ENCODE results near the gene NRG2.

NRG2 gene

DNA sequence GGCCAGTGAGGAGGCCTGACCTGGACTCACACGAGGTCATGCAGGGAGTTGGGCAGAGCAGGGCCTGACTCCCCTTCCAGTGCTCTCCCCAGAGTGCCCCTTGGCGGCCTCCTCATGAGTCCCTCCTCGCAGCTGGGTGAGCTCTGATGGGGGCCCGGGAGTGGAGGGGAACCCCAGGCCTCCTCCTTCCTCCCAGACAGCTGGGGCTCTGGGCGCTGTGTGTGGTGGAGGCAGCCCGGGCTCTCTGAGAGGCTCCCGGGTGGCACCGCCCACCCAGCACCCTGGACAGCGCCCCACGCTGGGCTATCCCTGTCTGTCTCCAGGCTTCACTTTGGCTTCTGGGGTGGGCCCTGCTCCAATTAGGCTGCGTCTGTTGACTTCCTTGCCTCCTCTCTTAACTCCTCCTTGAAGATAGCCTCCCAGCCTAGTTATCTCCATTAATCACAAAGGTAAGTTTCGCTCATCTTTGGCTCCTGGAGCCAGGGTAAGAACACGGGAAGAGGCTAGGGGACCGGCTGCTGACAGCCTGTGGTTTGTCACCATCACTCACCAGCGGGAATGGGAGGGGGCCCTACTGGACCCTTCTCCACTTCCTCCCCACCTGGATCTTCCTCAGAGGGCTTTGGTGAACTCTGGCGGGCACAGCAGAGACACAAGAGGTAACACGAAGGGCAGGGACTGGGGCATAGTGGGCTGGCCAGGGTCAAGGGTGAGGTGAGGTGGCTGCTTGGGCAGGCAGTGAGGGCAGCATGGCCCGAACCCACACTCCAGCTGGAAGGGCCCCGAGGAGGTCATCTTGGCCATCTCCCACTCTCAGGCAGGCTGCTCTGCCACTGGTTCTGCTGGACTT lies 234.4 kb downstream of the NRG2 start:
- no peak for DNase-seq

GRCh38 chr5:139807647-139808030 lies 235.5 kb downstream of the NRG2 start:
- DNase-seq = no peak

DNA sequence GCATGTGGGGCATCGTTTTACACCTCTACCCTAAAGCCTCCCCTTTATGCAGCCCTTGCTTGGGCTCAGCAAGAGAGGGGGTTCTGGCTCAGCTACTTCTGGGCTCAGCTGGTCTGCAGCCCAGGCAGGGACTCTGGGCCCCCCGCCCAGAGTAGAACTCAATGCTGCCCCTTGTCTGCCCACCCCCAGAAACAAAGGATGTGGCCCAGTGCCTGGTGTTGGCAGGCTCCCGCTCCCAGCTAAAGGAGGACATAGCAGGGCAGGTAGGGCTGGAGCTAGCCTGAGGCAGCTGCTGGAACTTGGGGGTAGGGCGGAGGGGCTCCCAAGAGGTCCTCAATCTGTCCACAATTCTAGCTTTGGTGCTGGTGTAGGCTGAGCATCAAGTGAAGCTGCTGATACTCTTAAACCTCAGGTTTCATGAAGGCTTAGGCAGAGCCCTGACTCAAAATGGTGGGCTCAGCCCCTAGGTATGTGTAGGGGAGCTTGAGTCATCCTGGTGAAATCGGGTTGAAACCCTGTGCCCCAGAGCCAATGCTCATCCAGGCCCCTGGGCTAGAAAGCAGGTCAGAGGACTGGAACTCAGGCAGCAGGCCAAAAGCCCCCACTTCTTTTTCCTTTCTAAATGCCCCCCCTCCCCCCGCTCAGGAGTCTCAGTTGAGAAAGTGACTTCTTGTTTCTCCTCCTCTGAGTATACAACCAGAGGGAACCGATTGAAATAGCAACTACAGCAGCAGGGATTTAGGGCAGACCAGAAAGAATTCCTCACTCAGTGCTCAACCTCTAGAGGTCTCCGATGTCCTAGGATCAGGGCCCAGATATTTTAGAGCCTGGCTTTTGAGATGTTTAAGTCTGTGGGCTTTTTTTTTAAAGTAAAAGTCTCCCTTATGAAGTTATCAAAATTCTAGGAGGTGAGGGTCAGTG lies 236.1 kb downstream of the NRG2 start:
- DNase-seq = no peak

DNA sequence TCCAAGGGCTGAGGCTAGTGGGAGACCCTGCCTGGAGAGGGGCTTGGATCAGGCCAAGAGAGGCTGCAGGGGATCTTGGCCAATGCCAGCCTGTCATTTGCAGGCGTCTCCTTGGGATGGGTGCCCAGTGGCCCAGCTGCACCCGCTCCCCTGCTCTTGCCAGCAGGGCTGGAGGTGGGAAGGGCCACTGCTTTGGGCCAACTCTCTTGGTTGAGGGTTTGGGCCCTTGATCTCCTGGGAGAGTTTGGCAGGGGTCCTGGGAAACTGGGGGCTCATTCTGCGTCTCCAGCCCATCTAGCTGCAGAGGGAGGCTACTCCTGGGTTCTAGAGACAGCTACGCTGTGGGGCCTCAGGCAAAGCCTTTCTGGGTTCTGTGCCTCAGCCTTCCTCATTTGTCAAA lies 237.0 kb downstream of the NRG2 start:
- no peak for DNase-seq

- DNase-seq = no peak
Observed at GRCh38 chr5:139805545-139805944, 237.6 kb downstream of the NRG2 start.

DNA sequence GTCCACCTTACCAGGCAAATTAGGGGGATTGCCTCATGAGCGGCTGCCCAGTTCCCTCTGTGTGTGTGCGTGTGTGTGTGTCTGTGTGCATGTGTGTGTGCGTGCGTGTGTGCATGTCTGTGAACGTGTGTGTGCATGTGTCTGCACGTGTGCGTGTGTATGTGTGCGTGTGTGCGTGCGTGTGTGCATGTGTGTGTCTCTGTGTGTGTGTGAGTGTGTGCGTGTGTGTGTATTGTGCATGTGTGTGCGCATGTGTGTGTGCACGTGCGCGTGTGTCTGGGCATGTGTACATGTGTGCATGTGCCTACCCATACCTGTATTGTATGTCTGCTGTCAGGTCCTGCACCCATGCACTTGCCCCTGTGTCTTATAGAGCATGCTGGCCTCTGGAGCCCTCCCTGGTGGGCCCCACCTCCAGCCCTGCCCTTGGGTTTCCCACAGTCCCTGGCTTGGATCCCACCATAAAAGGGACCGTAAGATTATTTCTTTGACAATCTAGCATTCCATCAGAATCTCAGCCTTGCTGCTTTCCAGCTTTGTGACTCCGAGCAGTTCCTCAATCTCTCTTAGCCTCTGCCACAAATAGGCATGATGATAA lies 238.2 kb downstream of the NRG2 start:
- no peak for DNase-seq

DNA sequence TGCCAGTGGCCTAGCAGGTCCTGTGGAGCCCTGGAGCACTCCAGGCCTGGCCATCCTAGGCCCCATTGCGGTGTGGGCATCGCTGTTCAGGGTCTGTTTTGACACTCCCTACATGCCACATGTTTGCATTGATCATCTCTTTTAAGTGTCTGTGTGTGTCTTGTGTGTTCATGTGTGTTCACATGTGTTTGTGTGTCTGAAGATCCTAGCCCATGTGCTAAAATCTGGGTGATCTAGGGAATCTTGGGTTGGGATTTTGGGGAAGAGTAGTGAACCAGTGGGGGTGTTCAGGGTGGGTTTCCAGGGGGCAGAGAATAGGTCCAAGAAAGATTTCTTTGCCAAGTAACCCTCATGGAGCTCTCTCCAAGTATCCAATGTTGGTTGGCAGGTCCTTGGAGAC lies 239.1 kb downstream of the NRG2 start:
- no peak for DNase-seq

- no peak for DNase-seq
Observed at GRCh38 chr5:139799359-139799758, 243.7 kb downstream of the NRG2 start.

GRCh38 chr5:139798883-139799282 lies 244.2 kb downstream of the NRG2 start:
- DNase-seq = no peak

GRCh38 chr5:139797856-139798510 lies 245.1 kb downstream of the NRG2 start:
- DNase-seq = no peak

GRCh38 chr5:139797335-139797734 lies 245.8 kb downstream of the NRG2 start:
- DNase-seq = no peak

All from NCI-H2081 (cell line).